Neural cell (in vitro differentiated cells): ENCODE data around the gene SRD5A1. TPM values are rescaled to one million over a fixed set of nuclear protein-coding genes. Genes with fewer than 3 reads are reported as not detected.

ENCODE experiments used
- H2AFZ ChIP-seq: fragments of 200-600, 300-800 bp; sonication (generic), shearing (Covaris generic); 2 replicates; pipeline ENCODE4 v1.6.0; 2014; ENCODE audit warnings: low read depth, mild to moderate bottlenecking, antibody characterized with exemption, low read length, moderate library complexity
- H3F3A ChIP-seq: fragments of 200-600 bp; shearing (Covaris generic); 2 replicates; pipeline ENCODE4 v1.6.1; 2016; ENCODE audit warnings: mild to moderate bottlenecking, moderate library complexity, mixed read lengths, antibody characterized with exemption, low read length; ENCODE audit not compliant: insufficient read depth, poor library complexity, severe bottlenecking
- H3K27ac ChIP-seq: fragments of 200-600, 300-800 bp; sonication (generic), shearing (Covaris generic); 2 replicates; pipeline ENCODE4 v1.5.1; 2014; ENCODE audit warnings: mild to moderate bottlenecking, low read length, moderate library complexity
- H3K27me3 ChIP-seq: fragments of 300-800, 200-600 bp; sonication (generic), shearing (Covaris generic); 2 replicates; pipeline ENCODE4 v1.6.0; 2014; ENCODE audit warnings: mild to moderate bottlenecking, low read depth, low read length, moderate library complexity; ENCODE audit not compliant: insufficient read depth
- H3K36me3 ChIP-seq: fragments of 300-800, 200-600 bp; sonication (generic), shearing (Covaris generic); 2 replicates; pipeline ENCODE4 v1.5.1; 2014; ENCODE audit warnings: mild to moderate bottlenecking, antibody characterized with exemption, low read length, moderate library complexity; ENCODE audit not compliant: insufficient read depth
- H3K4me2 ChIP-seq: fragments of 300-800, 200-600 bp; sonication (generic), shearing (Covaris generic); 2 replicates; pipeline ENCODE4 v1.6.0; 2014; ENCODE audit warnings: mild to moderate bottlenecking, low read length
- H3K4me3 ChIP-seq: fragments of 300-800, 200-600 bp; sonication (generic), shearing (Covaris generic); 2 replicates; pipeline ENCODE4 v1.5.1; 2014; ENCODE audit warnings: mild to moderate bottlenecking, low read length, moderate library complexity
- H3K79me2 ChIP-seq: fragments of 200-600 bp; shearing (Covaris generic); replicated peaks from 2 replicates; pipeline ENCODE4 v1.6.0; 2014; ENCODE audit warnings: mild to moderate bottlenecking, low read length, moderate library complexity; ENCODE audit not compliant: insufficient read depth
- H3K9ac ChIP-seq: fragments of 300-800, 200-600 bp; sonication (generic), shearing (Covaris generic); 2 replicates; pipeline ENCODE4 v1.6.1; 2016; ENCODE audit warnings: mild to moderate bottlenecking, low read length, mixed read lengths
- H3K9me2 ChIP-seq: fragments of 200-600 bp; shearing (Covaris generic); 2 replicates; pipeline ENCODE4 v1.6.1; 2016; ENCODE audit warnings: mild to moderate bottlenecking, low read length, mixed read lengths; ENCODE audit not compliant: insufficient read depth
- H3K9me3 ChIP-seq: fragments of 200-600, 300-800 bp; sonication (generic), shearing (Covaris generic); 2 replicates; pipeline ENCODE4 v1.6.1; 2016; ENCODE audit warnings: mild to moderate bottlenecking, mixed run types, low read length, moderate library complexity, mixed read lengths
- H4K20me1 ChIP-seq: fragments of 200-600 bp; shearing (Covaris generic); 2 replicates; pipeline ENCODE4 v1.6.1; 2016; ENCODE audit warnings: mild to moderate bottlenecking, mixed run types; ENCODE audit not compliant: insufficient read depth
- CTCF ChIP-seq: fragments of 450-650 bp; IDR thresholded peaks from 2 replicates; pipeline ENCODE4 v1.5.1; 2014; ENCODE audit warnings: antibody characterized with exemption, mild to moderate bottlenecking, moderate library complexity; ENCODE audit not compliant: poor library complexity, severe bottlenecking
- EP300 ChIP-seq: fragments of 450-650 bp; conservative IDR thresholded peaks from 2 replicates; pipeline ENCODE4 v1.6.1; 2014; ENCODE audit warnings: antibody characterized with exemption, mild to moderate bottlenecking, moderate library complexity; ENCODE audit not compliant: poor library complexity, severe bottlenecking
- EZH2 ChIP-seq: fragments of 200-600, 300-800 bp; shearing (Covaris generic), sonication (generic); IDR thresholded peaks from 2 replicates; pipeline ENCODE4 v1.6.1; 2014; ENCODE audit warnings: antibody characterized with exemption, low read length, borderline replicate concordance, mild to moderate bottlenecking; ENCODE audit not compliant: insufficient read depth, poor library complexity, severe bottlenecking
- MXI1 ChIP-seq: fragments of 450-650 bp; conservative IDR thresholded peaks from 2 replicates; pipeline ENCODE4 v1.6.1; 2014; ENCODE audit warnings: antibody characterized with exemption, mild to moderate bottlenecking; ENCODE audit not compliant: poor library complexity, severe bottlenecking
- POLR2AphosphoS5 ChIP-seq: IDR thresholded peaks from 2 replicates; pipeline ENCODE4 v1.6.1; 2012
- RAD21 ChIP-seq: fragments of 450-650 bp; conservative IDR thresholded peaks from 2 replicates; pipeline ENCODE4 v1.6.1; 2014; ENCODE audit warnings: antibody characterized with exemption, mild to moderate bottlenecking, moderate library complexity
- REST ChIP-seq: IDR thresholded peaks from 2 replicates; pipeline ENCODE4 v1.6.1; 2012; ENCODE audit warnings: borderline replicate concordance
- SMC3 ChIP-seq: fragments of 450-650 bp; conservative IDR thresholded peaks from 2 replicates; pipeline ENCODE4 v1.6.1; 2014; ENCODE audit warnings: antibody characterized with exemption, mild to moderate bottlenecking, moderate library complexity; ENCODE audit not compliant: poor library complexity
- TAF1 ChIP-seq: IDR thresholded peaks from 2 replicates; pipeline ENCODE4 v1.6.1; 2012; ENCODE audit warnings: low read depth
- polyA plus RNA-seq: library from polyadenylated mRNA; depleted of rRNA; stranded (reverse); fragments of >200 nt; gene quantifications from 2 replicates; pipeline ENCODE4 v1.2.3, GENCODE V29; 2014

The SRD5A1 gene
- polyA plus RNA-seq, 1 donor from 2014 or later = 122 TPM

- Histone ChIP-seq H3K27ac (no peak overlapping the region), H4K20me1 (peaks cover 27% of the 10 kb centered on the region), H3K9ac (no peak overlapping the region), H3K79me2 (peaks cover 79% of the 10 kb centered on the region), H2AFZ (no peak overlapping the region), H3K9me3 (no peaks in the 10 kb centered on the region), H3F3A (no peaks in the 10 kb centered on the region), H3K4me2 (no peak overlapping the region), H3K9me2 (no peaks in the 10 kb centered on the region), H3K36me3 (no peaks in the 10 kb centered on the region), H3K27me3 (no peaks in the 10 kb centered on the region), H3K4me3 (peak overlapping the region; percentile 69)
- no peak for TF ChIP-seq REST
- no peak for TF ChIP-seq SMC3
- TF ChIP-seq MXI1 = no peak
- no peak for TF ChIP-seq EZH2
- TF ChIP-seq EP300 = no peak
- TF ChIP-seq RAD21 = no peak
Measured at GRCh38 chr5:6717687-6718086, 84.4 kb downstream of the SRD5A1 start.

- no peak overlapping the region for H3K4me2 ChIP-seq
- no peak overlapping the region for H3K9ac ChIP-seq
- H4K20me1 ChIP-seq = peaks cover 27% of the 10 kb centered on the region
- H3F3A ChIP-seq = no peaks in the 10 kb centered on the region
- no peak overlapping the region for H3K27ac ChIP-seq
- no peak overlapping the region for H2AFZ ChIP-seq
- no peaks in the 10 kb centered on the region for H3K9me2 ChIP-seq
- H3K79me2 ChIP-seq = peaks cover 81% of the 10 kb centered on the region
- H3K27me3 ChIP-seq = no peaks in the 10 kb centered on the region
- no peaks in the 10 kb centered on the region for H3K36me3 ChIP-seq
- peak overlapping the region; percentile 69 for H3K4me3 ChIP-seq
- no peaks in the 10 kb centered on the region for H3K9me3 ChIP-seq
- TF ChIP-seq POLR2AphosphoS5 = no peak
- TF ChIP-seq CTCF = no peak
- no peak for TF ChIP-seq REST
- no peak for TF ChIP-seq TAF1
- TF ChIP-seq SMC3 = no peak
- no peak for TF ChIP-seq EZH2
- TF ChIP-seq EP300 = no peak
- no peak for TF ChIP-seq MXI1
- no peak for TF ChIP-seq RAD21
Measured at GRCh38 chr5:6718161-6718681, 85.0 kb downstream of the SRD5A1 start.
